C4-2B (cell line): ENCODE measurements around the gene TEX2.
"Not testable (repeated sequence)": the region's sequence is repeated elsewhere in the genome, so short reads cannot be mapped to it uniquely, and the experiment has no call there.

Experiments used
- H3K27ac ChIP-seq: fragments of 450-650 bp; 2 replicates; pipeline ENCODE4 v1.5.1; 2017
- ZFX ChIP-seq: fragments of 450-650 bp; IDR thresholded peaks from 2 replicates; pipeline ENCODE4 v1.6.1; 2017
- TF ChIP-seq, protein P1 (sequence below): fragments of 450-650 bp; conservative IDR thresholded peaks from 2 replicates; pipeline ENCODE4 v1.5.1; 2017; ENCODE audit warnings: mild to moderate bottlenecking

TEX2 gene

DNA sequence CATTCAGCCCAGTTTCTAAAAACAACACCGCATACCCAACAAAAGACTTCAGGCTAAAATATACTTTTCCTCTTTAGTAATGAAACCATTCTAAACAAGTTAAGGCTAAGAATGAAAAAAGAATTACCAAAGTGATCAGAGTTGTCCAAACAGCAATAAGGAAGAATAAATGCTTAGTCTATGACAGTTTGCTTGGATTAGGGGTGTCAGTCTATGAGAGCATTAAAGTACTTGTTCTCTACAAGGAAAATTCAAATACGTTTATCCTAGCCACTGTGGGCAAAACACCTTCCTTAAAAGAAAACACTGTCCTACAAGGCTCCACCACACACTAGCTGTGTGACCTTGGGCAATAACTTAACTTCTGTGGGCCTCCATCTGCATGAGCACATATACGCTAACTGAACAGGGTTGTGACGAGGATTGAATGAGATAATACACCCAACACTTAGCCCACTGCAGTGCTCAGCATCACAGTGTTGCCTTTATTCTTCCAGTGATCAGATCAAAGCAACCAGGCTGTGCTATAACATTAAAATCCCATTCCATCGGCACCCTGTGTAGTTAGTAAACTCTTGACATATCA, 53.6 kb downstream of the TEX2 start:
- no peak overlapping the region for H3K27ac ChIP-seq
- TF ChIP-seq, protein P1, sequence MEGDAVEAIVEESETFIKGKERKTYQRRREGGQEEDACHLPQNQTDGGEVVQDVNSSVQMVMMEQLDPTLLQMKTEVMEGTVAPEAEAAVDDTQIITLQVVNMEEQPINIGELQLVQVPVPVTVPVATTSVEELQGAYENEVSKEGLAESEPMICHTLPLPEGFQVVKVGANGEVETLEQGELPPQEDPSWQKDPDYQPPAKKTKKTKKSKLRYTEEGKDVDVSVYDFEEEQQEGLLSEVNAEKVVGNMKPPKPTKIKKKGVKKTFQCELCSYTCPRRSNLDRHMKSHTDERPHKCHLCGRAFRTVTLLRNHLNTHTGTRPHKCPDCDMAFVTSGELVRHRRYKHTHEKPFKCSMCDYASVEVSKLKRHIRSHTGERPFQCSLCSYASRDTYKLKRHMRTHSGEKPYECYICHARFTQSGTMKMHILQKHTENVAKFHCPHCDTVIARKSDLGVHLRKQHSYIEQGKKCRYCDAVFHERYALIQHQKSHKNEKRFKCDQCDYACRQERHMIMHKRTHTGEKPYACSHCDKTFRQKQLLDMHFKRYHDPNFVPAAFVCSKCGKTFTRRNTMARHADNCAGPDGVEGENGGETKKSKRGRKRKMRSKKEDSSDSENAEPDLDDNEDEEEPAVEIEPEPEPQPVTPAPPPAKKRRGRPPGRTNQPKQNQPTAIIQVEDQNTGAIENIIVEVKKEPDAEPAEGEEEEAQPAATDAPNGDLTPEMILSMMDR, result no peak
- TF ChIP-seq ZFX, result no peak

DNA sequence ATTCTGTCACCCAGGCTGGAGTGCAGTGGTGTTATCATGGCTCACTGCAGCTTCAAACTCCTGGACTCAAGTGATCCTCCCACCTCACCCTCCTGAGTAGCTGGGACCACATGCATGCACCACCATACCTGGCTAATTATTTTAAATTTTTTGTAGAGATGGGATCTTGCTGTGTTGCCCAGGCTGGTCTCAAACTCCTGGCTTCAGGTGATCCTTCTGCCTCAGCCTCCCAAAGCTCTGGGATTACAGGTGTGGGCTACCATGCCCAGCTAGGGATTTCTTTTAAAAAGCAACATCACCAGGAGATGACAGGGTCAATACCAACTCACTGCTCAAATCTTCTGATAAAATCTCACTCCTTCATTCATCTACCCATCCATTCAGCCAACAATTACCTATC, 54.4 kb downstream of the TEX2 start:
- H3K27ac ChIP-seq, result not testable (repeated sequence)

DNA sequence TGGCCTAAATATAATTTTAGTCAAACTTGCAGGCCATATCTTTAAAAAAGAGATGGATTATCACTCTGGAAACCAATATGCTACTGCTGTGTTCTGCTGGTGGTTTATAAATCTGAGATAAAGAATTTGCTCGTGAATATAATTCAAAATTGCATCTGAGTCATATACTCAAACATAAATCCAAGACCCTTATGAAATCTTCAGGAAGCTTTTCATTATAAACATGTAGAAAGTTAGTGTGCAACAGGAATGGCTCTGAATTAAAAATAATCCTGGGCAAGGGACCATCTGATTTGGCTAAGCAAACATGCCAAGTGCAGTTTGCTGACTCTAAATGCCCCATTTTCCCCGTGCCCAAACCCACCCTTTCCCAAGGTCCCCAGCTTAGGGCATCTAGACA, 57.3 kb downstream of the TEX2 start:
- no peak for TF ChIP-seq ZFX
- TF ChIP-seq, protein P1, result no peak
- no peak overlapping the region for H3K27ac ChIP-seq

- no peak overlapping the region for H3K27ac ChIP-seq
- TF ChIP-seq, protein P1, result no peak
- no peak for TF ChIP-seq ZFX
Observed at GRCh38 chr17:64203630-64204029, 59.4 kb downstream of the TEX2 start.

DNA sequence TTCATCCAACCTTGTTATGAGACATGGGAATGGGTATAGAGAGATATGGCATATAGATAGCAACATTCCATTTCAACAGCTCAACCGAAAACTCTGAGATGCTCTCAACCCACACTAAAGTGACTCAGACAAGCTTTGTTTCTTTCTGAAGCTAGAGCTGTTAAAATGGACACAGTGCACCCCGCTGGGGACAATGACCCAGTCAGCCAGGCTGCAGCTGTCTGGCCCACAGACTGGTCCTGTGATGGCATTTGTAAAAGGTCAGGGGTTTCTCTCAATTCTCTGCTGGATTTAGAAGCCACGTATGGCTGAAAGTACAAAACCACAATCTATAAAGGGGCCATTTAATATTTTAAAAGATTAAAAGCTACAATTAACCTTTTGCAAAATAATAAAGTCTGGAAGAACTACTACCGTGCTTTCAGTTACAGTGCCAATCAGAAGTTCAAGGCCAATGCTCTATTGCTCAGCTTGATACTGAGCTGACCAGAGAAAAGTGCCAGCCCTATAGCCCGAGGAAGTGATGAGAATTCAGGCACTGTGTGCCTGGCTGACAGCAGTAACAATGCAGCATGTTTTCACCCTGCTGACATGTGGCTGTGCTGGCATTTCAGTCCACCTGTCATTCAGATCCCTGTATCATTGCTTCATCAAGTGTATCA, 60.2 kb downstream of the TEX2 start:
- no peak overlapping the region for H3K27ac ChIP-seq

GRCh38 chr17:64200080-64201032, 62.7 kb downstream of the TEX2 start:
- H3K27ac ChIP-seq, result no peak overlapping the region
- no peak for TF ChIP-seq ZFX
- TF ChIP-seq, protein P1, result no peak

More for the DNA sequence above, 60.2 kb downstream of the TEX2 start:
- TF ChIP-seq, protein P1, result no peak
- TF ChIP-seq ZFX, result no peak

DNA sequence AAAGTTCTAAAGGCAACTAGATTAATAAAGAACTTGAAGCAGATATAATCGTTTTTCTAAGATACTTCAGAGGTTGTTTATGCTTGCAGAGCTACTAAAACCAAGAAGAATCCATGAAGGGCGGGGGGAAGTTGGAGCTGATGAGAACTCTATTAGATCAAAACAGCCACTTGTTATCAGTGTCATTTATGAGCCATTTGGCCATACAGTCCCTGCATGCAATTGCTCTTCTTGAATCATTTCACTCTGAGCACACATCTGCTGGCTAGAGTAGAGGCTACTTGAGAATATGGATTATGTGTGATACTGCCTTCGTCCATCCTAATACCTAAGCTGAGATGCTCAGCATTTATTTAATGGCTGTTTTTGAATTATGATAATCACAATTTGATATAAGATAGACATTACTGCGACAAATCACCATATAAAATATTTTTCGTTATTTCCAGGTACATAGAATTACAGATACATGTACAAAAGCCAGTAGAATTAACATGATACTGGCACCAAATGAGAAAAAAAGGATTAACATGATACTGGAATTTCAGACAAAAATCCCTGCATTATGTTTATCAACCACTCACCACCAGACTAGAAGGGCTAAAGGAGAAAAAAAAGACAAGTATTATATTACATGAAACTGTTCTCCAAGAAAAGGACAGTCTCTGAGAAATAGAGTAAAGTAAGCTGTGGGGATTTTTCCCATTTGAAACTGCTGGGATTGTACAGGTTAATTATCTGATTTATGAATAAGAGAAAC, 64.5 kb downstream of the TEX2 start:
- TF ChIP-seq, protein P1, result no peak
- TF ChIP-seq ZFX, result no peak
- no peak overlapping the region for H3K27ac ChIP-seq
